PFSK-1 (cell line): Measurements from ENCODE around the gene GJA9.
A peak's percentile ranks its signal among the peaks of the same experiment; 100 is the strongest.

Experiments
- FOXP2 ChIP-seq: optimal IDR thresholded peaks from 2 replicates; pipeline ENCODE3; 2011; ENCODE audit warnings: borderline replicate concordance, control low read depth, inconsistent platforms; ENCODE audit not compliant: insufficient read depth; ENCODE audit errors: extremely low read length, extremely low read depth
- POLR2AphosphoS5 ChIP-seq: IDR thresholded peaks from 2 replicates; pipeline ENCODE4 v1.6.1; 2012; ENCODE audit warnings: low read depth, mild to moderate bottlenecking, control low read depth, low read length, moderate library complexity
- SIN3A ChIP-seq: IDR thresholded peaks from 2 replicates; pipeline ENCODE4 v1.6.1; 2012; ENCODE audit warnings: mild to moderate bottlenecking, low read length, moderate library complexity, borderline replicate concordance; ENCODE audit not compliant: insufficient read depth
- TAF1 ChIP-seq: IDR thresholded peaks from 2 replicates; pipeline ENCODE4 v1.6.1; 2012; ENCODE audit warnings: low read length, control low read depth, borderline replicate concordance; ENCODE audit not compliant: insufficient read depth
- TF ChIP-seq, protein P1 (sequence below), 2 experiments: IDR thresholded peaks; 2 replicates each; pipeline versions ENCODE4 v1.6.1 to v1.8.0; 2011 to 2012; ENCODE audit warnings: low read depth in 2 of 2, low read length in 2 of 2, control low read depth in 1 of 2, inconsistent platforms in 1 of 2, mild to moderate bottlenecking in 1 of 2, moderate library complexity in 1 of 2; ENCODE audit not compliant: insufficient read depth in 1 of 2

Gene GJA9

DNA sequence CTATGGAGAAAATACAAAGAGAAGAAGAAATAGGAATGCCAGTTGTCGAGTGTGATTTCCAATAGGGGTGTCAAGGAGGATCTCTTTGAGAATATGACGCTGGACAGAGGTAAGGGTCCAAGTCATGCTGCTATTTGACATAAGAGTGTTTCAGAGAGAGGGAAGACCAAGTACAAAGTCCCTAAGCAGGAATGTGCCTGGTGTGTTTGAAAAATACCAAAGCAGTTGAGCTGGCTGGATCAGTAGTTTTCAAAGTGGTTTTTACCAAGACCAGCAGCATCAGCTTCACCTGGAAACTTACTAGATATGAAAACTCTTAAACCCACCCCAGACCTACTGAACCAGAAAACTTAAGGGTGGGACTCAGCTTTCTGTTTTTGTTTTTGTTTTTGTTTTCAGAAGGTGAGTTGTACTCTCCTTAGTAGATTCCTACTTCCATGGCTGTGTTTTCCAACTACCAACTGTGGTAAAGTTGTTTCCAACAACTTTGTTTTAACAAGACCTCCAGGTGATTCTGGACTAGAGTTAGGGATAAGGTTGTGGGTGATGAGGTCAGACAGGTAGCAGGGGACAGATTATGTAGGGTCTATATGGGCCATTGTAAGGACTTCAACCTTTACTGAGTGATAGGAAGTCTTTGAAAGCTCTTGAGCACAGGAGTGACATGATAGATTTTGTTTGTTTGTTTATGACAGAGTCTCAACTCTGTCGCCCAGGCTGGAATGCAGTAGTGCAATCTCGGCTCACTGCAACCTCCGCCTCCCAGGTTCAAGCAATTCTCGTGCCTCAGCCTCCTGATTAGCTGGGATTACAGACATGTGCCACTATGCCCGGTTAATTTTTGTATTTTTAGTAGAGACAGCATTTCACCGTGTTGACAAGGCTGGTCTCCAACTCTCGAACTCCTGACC, 7.3 kb upstream of the GJA9 start:
- no peak for TF ChIP-seq SIN3A
- TF ChIP-seq, protein P1, sequence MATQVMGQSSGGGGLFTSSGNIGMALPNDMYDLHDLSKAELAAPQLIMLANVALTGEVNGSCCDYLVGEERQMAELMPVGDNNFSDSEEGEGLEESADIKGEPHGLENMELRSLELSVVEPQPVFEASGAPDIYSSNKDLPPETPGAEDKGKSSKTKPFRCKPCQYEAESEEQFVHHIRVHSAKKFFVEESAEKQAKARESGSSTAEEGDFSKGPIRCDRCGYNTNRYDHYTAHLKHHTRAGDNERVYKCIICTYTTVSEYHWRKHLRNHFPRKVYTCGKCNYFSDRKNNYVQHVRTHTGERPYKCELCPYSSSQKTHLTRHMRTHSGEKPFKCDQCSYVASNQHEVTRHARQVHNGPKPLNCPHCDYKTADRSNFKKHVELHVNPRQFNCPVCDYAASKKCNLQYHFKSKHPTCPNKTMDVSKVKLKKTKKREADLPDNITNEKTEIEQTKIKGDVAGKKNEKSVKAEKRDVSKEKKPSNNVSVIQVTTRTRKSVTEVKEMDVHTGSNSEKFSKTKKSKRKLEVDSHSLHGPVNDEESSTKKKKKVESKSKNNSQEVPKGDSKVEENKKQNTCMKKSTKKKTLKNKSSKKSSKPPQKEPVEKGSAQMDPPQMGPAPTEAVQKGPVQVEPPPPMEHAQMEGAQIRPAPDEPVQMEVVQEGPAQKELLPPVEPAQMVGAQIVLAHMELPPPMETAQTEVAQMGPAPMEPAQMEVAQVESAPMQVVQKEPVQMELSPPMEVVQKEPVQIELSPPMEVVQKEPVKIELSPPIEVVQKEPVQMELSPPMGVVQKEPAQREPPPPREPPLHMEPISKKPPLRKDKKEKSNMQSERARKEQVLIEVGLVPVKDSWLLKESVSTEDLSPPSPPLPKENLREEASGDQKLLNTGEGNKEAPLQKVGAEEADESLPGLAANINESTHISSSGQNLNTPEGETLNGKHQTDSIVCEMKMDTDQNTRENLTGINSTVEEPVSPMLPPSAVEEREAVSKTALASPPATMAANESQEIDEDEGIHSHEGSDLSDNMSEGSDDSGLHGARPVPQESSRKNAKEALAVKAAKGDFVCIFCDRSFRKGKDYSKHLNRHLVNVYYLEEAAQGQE (IDR thresholded peaks at IDR 0.05; ENCODE audit: insufficient read depth in 1 of 2, low read depth in 2 of 2, low read length in 2 of 2) = no peak

DNA sequence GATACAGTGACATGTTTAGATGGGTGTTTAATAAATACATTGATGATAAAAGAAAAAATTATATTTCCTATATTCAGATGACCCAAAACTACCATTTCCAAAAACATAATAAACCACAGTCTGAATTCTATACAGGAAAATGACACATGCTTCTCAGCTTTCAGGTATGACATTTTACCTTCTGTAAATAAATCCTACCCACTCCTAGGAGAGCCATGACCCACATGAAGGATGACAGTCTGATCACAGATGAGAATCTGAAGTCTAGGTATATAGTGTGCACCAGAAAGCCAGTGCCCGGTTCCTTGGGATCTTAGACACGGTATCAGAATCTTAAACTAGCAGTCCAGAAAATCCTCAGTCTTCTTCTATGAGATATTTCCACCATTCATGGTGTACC, 3.7 kb upstream of the GJA9 start:
- no peak for TF ChIP-seq POLR2AphosphoS5
- TF ChIP-seq, protein P1 (IDR thresholded peaks at IDR 0.05; ENCODE audit: insufficient read depth in 1 of 2, low read depth in 2 of 2, low read length in 2 of 2) = no peak
- no peak for TF ChIP-seq SIN3A

DNA sequence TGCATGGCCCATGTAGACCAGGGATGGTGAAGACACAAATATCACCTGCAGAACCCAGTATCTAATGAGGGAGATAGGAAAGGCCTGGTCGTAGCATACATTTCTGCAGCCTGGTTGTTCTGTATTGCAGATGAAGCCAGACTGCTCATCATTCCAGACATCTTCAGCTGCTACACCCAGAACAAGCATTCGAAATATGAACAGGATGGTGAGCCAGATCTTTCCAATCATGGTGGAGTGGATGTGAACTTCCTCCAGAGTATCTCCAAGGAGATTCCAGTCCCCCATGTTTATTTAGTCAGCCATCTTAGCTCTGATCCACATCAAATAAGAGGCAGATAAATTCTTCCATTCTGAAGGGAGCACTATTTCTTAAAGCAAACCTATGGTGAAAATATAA, 5.6 kb downstream of the GJA9 start:
- TF ChIP-seq SIN3A (no peak), TAF1 (no peak), FOXP2 (no peak), POLR2AphosphoS5 (no peak)
- TF ChIP-seq, protein P1 (IDR thresholded peaks at IDR 0.05; ENCODE audit: insufficient read depth in 1 of 2, low read depth in 2 of 2, low read length in 2 of 2) = no peak

DNA sequence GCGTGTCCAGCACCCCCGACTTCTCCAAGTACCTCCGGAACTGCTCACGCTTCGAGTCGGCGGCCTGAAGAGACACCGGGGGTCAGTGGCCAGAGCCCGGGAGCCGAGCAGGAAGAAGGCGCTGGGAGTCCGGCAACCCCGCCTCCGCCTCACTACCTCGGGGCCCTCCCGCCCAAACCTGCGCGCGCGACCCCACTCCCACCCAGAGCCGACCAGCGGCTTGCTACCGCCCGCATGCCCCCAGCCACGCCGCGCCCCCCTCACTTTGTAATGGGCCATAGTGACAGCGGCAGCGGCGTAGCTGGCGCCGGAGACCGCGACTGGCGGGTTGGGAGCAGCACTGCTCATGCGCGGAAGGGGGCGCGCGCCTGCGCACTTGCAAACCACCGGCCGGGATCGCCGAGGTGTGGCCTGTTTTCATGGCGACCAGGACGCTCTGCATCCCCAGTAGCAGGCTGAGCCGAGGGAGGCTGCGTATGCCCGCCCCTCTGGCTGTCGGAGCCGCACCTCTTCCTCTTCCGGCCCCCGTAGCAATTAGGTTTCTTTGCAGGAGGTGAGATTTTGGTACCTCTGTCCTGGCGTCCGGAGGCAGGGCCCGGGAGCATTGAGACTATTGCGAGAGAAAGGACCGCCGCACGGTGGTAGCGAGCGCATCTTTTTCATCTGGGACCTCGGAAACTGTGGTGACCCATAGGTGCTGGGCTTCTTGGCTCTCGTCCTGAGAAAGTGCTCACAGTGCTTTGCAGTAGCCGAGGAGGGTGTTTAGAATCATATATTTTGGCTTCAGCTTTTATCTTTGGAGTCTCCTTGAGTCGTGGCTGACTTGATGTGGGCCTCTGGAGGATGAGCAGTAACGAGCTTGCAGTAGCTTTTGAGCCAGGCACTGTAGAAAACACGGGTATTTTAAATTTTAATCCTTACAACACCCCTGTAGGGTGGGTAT, 8.1 kb downstream of the GJA9 start, which contains the start of gene MYCBP:
MYCBP (minus strand) TSS at position 322 of the 943 bp plus-strand sequence; CDS start at position 279, 43 bp downstream.
- TF ChIP-seq TAF1 (no peak), SIN3A (peak; percentile 44; the same call in 1 of the 2 replicates), FOXP2 (peak; percentile 78), POLR2AphosphoS5 (peak; percentile 87)
- TF ChIP-seq, protein P1 (IDR thresholded peaks at IDR 0.05; ENCODE audit: insufficient read depth in 1 of 2, low read depth in 2 of 2, low read length in 2 of 2) = no peak
